ENCODE measurements around the gene GRIK4. TPM values are rescaled to one million over a fixed set of nuclear protein-coding genes. Genes with fewer than 3 reads are reported as not detected.

GRIK4 gene
- total RNA-seq, 1 donor from 2014 or later, result 0.52 TPM

- Histone ChIP-seq H3K27ac (ENCODE audit: low read depth, low read length) (no peak overlapping the region), H3K36me3 (ENCODE audit: control insufficient read depth in 3 of 3, insufficient read depth in 3 of 3, low read length in 3 of 3) (no peaks in the 10 kb centered on the region), H3K9ac (ENCODE audit: low read depth in 1 of 3, low read length in 3 of 3) (no peak overlapping the region)
Observed at GRCh38 chr11:120536091-120536796, 24.7 kb downstream of the GRIK4 start.

DNA sequence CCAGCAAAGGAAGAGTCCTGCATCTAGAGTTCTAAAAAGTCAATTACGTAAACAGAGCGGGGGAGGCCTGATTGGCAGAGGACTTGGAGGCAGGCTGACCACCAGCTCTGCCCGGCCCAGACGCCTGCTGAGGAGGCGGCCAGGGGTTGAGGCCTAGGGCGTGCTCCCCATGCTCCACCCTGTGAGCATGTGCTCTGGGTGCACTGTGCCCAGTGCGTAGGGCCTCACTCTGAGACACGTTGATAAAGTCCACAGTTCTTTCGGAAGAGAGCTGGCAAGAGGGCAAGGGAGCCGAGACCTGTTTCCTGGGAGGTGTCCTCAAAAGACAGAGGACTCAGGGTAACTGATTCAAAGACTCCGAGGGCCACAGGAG is 25.2 kb downstream of the GRIK4 start:
- H3K4me3 ChIP-seq (ENCODE audit: low read length in 3 of 3), result no peak overlapping the region
- no peaks in the 10 kb centered on the region for H3K36me3 ChIP-seq (ENCODE audit: control insufficient read depth in 3 of 3, insufficient read depth in 3 of 3, low read length in 3 of 3)
- no peak overlapping the region for H3K9ac ChIP-seq (ENCODE audit: low read depth in 1 of 3, low read length in 3 of 3)
- no peak overlapping the region for H3K27ac ChIP-seq (ENCODE audit: low read depth, low read length)
- H3K9me3 ChIP-seq (ENCODE audit: control insufficient read depth in 3 of 3, low read length in 3 of 3), result peaks cover 0 to 3% (median 0%) of the 10 kb centered on the region in 3 donors
- peaks cover 3 to 5% (median 3%) of the 10 kb centered on the region in 3 donors for H3K27me3 ChIP-seq (ENCODE audit: control insufficient read depth in 3 of 3, insufficient read depth in 3 of 3, low read length in 3 of 3)
- H3K4me1 ChIP-seq (ENCODE audit: control insufficient read depth in 3 of 3, insufficient read depth in 3 of 3, low read length in 3 of 3), result no peaks in the 10 kb centered on the region

More at GRCh38 chr11:120536091-120536796, 24.7 kb downstream of the GRIK4 start:
- H3K27me3 ChIP-seq (ENCODE audit: control insufficient read depth in 3 of 3, insufficient read depth in 3 of 3, low read length in 3 of 3), result peaks cover 3 to 6% (median 5%) of the 10 kb centered on the region in 3 donors
- H3K4me1 ChIP-seq (ENCODE audit: control insufficient read depth in 3 of 3, insufficient read depth in 3 of 3, low read length in 3 of 3), result no peaks in the 10 kb centered on the region
- no peak overlapping the region for H3K4me3 ChIP-seq (ENCODE audit: low read length in 3 of 3)
- no peaks in the 10 kb centered on the region for H3K9me3 ChIP-seq (ENCODE audit: control insufficient read depth in 3 of 3, low read length in 3 of 3)

DNA sequence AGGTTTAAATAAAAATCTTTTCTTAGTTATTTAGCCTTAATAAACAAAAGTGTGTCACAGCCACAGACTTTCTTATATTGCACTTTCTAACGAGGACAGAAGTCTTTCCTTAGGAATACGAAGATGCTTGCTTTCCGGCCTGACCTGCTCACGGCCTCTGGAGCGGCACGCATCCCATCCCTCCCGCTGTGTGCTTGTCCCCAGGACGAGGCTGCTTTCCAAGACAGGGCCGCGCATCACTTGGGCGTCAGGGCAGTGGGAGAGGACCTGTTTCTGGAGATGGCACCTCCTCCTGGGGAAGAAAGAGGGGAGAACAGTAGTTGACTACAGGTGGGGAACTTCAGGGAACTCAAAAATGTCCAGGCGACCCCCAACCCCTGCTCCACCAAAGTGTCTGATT is 26.4 kb downstream of the GRIK4 start:
- Histone ChIP-seq H3K27me3 (ENCODE audit: control insufficient read depth in 3 of 3, insufficient read depth in 3 of 3, low read length in 3 of 3) (no peaks in the 10 kb centered on the region), H3K9me3 (ENCODE audit: control insufficient read depth in 3 of 3, low read length in 3 of 3) (peaks cover 0 to 3% (median 0%) of the 10 kb centered on the region in 3 donors), H3K4me3 (ENCODE audit: low read length in 3 of 3) (no peak overlapping the region), H3K9ac (ENCODE audit: low read depth in 1 of 3, low read length in 3 of 3) (no peak overlapping the region), H3K36me3 (ENCODE audit: control insufficient read depth in 3 of 3, insufficient read depth in 3 of 3, low read length in 3 of 3) (no peaks in the 10 kb centered on the region), H3K4me1 (ENCODE audit: control insufficient read depth in 3 of 3, insufficient read depth in 3 of 3, low read length in 3 of 3) (no peaks in the 10 kb centered on the region), H3K27ac (ENCODE audit: low read depth, low read length) (no peak overlapping the region)

DNA sequence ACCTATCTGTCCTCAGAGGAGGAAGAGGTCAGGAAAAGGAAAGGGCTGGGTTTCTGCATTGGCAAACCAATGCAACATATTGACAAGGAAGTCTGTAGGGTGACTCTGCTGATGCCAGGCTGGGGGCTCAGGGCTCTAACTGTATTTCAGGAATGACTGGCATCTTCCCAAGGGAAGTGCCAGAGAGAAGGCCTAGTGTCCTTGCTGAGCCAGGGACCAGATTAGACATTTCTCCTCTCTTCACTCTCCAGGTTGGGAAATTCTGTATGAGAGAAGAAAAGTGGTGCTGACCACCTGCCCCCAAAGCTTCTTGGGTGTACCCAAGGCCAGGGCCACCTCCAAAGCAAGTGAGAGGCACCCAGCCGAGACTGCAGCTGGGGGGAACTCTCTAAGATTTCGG is 27.2 kb downstream of the GRIK4 start:
- Histone ChIP-seq H3K9me3 (ENCODE audit: control insufficient read depth in 3 of 3, low read length in 3 of 3) (peaks cover 0 to 3% (median 0%) of the 10 kb centered on the region in 3 donors), H3K27ac (ENCODE audit: low read depth, low read length) (no peak overlapping the region), H3K27me3 (ENCODE audit: control insufficient read depth in 3 of 3, insufficient read depth in 3 of 3, low read length in 3 of 3) (no peaks in the 10 kb centered on the region), H3K9ac (ENCODE audit: low read depth in 1 of 3, low read length in 3 of 3) (no peak overlapping the region), H3K4me3 (ENCODE audit: low read length in 3 of 3) (no peak overlapping the region), H3K36me3 (ENCODE audit: control insufficient read depth in 3 of 3, insufficient read depth in 3 of 3, low read length in 3 of 3) (no peaks in the 10 kb centered on the region), H3K4me1 (ENCODE audit: control insufficient read depth in 3 of 3, insufficient read depth in 3 of 3, low read length in 3 of 3) (no peaks in the 10 kb centered on the region)

GRCh38 chr11:120539667-120540369 is 28.3 kb downstream of the GRIK4 start:
- Histone ChIP-seq H3K36me3 (ENCODE audit: control insufficient read depth in 3 of 3, insufficient read depth in 3 of 3, low read length in 3 of 3) (no peaks in the 10 kb centered on the region), H3K27ac (ENCODE audit: low read depth, low read length) (no peak overlapping the region), H3K4me1 (ENCODE audit: control insufficient read depth in 3 of 3, insufficient read depth in 3 of 3, low read length in 3 of 3) (no peaks in the 10 kb centered on the region), H3K4me3 (ENCODE audit: low read length in 3 of 3) (no peak overlapping the region), H3K9me3 (ENCODE audit: control insufficient read depth in 3 of 3, low read length in 3 of 3) (peaks cover 0 to 3% (median 0%) of the 10 kb centered on the region in 3 donors), H3K27me3 (ENCODE audit: control insufficient read depth in 3 of 3, insufficient read depth in 3 of 3, low read length in 3 of 3) (no peaks in the 10 kb centered on the region), H3K9ac (ENCODE audit: low read depth in 1 of 3, low read length in 3 of 3) (no peak overlapping the region)

DNA sequence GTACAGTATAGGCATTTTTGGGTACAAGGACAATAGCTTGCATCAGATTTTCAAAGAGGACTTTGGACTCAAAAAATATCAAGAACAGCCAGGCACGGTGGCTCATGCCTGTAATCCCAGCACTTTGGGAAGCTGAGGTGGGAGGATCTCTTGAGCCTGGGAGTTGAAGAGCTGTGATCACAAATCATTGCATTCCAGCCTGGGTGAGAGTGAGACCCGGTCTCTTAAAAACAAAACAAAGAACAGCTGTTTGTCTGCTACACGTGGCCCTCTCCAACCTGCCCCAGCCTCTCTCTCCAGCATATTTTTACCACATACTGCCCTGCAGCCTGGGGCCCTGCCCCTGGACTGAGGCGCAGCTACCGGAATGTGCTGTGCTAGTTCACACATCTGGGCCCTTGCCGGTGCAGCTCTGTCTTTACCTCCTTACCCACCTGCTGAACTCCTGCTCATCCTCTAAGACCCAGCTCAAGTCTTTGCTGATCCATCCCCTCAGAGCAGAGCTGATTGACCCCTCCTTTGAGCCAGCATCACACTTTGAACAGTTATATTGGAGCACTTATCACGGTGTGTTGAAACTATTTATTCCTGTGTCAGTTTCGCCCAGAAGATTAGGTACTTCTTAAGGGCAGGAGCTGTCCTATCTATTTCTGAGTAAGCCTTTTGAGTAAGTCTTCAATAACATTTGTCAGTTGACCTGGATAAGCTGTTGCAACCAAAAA is 29.4 kb downstream of the GRIK4 start:
- peaks cover 0 to 3% (median 0%) of the 10 kb centered on the region in 3 donors for H3K9me3 ChIP-seq (ENCODE audit: control insufficient read depth in 3 of 3, low read length in 3 of 3)
- H3K4me3 ChIP-seq (ENCODE audit: low read length in 3 of 3), result no peak overlapping the region
- H3K9ac ChIP-seq (ENCODE audit: low read depth in 1 of 3, low read length in 3 of 3), result no peak overlapping the region
- H3K4me1 ChIP-seq (ENCODE audit: control insufficient read depth in 3 of 3, insufficient read depth in 3 of 3, low read length in 3 of 3), result no peaks in the 10 kb centered on the region
- H3K27me3 ChIP-seq (ENCODE audit: control insufficient read depth in 3 of 3, insufficient read depth in 3 of 3, low read length in 3 of 3), result no peaks in the 10 kb centered on the region
- no peaks in the 10 kb centered on the region for H3K36me3 ChIP-seq (ENCODE audit: control insufficient read depth in 3 of 3, insufficient read depth in 3 of 3, low read length in 3 of 3)
- no peak overlapping the region for H3K27ac ChIP-seq (ENCODE audit: low read depth, low read length)

DNA sequence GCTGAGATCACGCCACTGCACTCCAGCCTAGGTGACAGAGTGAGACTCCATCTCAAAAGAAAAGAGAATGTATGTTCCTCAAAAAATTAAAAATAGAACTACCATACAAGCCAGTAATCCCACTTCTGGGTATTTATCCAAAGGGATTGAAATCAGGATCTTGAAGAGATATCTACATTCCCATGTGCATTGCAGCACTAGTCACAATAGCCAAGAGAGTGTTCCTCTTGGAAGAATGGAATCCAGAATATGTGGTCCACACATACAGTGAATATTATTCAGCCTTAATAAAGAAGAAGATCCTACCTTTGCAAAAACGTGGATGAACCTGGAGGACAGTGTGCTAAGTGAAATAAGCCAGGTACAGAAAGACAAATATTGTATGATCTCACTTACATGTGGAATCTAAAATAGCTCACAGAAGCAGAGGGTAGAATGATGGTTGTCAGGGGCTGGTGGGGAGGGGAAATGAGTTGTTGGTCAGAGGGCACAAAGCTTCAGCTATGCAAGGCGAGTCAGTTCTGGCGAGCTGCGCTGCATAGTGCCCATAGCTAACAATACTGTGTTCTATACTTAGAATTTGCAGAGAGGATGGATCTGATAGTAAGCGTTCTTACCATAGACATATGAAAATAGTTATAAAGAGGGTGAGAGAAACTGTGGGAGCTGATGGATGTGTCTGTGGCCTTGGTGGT is 32.1 kb downstream of the GRIK4 start:
- Histone ChIP-seq H3K36me3 (ENCODE audit: control insufficient read depth in 3 of 3, insufficient read depth in 3 of 3, low read length in 3 of 3) (no peaks in the 10 kb centered on the region), H3K4me1 (ENCODE audit: control insufficient read depth in 3 of 3, insufficient read depth in 3 of 3, low read length in 3 of 3) (peaks cover 17 to 18% (median 18%) of the 10 kb centered on the region in 3 donors), H3K27ac (ENCODE audit: low read depth, low read length) (no peak overlapping the region), H3K27me3 (ENCODE audit: control insufficient read depth in 3 of 3, insufficient read depth in 3 of 3, low read length in 3 of 3) (peaks cover 0 to 4% (median 0%) of the 10 kb centered on the region in 3 donors), H3K4me3 (ENCODE audit: low read length in 3 of 3) (no peak overlapping the region), H3K9me3 (ENCODE audit: control insufficient read depth in 3 of 3, low read length in 3 of 3) (peaks cover 0 to 3% (median 0%) of the 10 kb centered on the region in 3 donors), H3K9ac (ENCODE audit: low read depth in 1 of 3, low read length in 3 of 3) (no peak overlapping the region)

DNA sequence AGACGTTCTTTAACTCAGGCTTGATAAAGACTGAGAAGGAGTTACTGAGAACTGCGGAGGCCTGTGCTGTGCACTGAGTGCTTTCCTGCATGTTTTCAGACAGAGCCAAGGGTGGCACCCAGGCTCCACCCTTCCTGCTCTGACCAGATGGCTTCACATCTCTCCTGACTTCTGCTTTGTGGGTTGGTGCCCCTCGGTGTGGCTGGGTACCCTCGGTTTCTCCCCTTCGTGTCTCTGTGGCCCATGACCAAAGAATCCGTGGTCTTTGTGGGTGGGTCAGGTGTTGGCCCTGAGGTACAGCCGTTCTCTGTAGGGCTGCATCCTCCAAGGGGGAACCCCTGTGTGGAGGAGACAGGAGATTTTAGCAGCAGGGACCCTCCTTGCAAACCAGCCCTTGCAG is 34.3 kb downstream of the GRIK4 start:
- Histone ChIP-seq H3K9me3 (ENCODE audit: control insufficient read depth in 3 of 3, low read length in 3 of 3) (peaks cover 0 to 3% (median 0%) of the 10 kb centered on the region in 3 donors), H3K27me3 (ENCODE audit: control insufficient read depth in 3 of 3, insufficient read depth in 3 of 3, low read length in 3 of 3) (peaks cover 0 to 4% (median 0%) of the 10 kb centered on the region in 3 donors), H3K27ac (ENCODE audit: low read depth, low read length) (no peak overlapping the region), H3K4me1 (ENCODE audit: control insufficient read depth in 3 of 3, insufficient read depth in 3 of 3, low read length in 3 of 3) (peaks cover 19 to 21% (median 20%) of the 10 kb centered on the region in 3 donors), H3K4me3 (ENCODE audit: low read length in 3 of 3) (no peak overlapping the region), H3K9ac (ENCODE audit: low read depth in 1 of 3, low read length in 3 of 3) (no peak overlapping the region), H3K36me3 (ENCODE audit: control insufficient read depth in 3 of 3, insufficient read depth in 3 of 3, low read length in 3 of 3) (no peaks in the 10 kb centered on the region)

GRCh38 chr11:120546312-120547205 is 35.0 kb downstream of the GRIK4 start:
- peaks cover 19 to 21% (median 20%) of the 10 kb centered on the region in 3 donors for H3K4me1 ChIP-seq (ENCODE audit: control insufficient read depth in 3 of 3, insufficient read depth in 3 of 3, low read length in 3 of 3)
- peaks cover 0 to under 1% (median 0%) of the 10 kb centered on the region in 3 donors for H3K9me3 ChIP-seq (ENCODE audit: control insufficient read depth in 3 of 3, low read length in 3 of 3)
- peak overlapping the region; percentile 45 for H3K27ac ChIP-seq (ENCODE audit: low read depth, low read length)
- H3K27me3 ChIP-seq (ENCODE audit: control insufficient read depth in 3 of 3, insufficient read depth in 3 of 3, low read length in 3 of 3), result peaks cover 0 to 4% (median 0%) of the 10 kb centered on the region in 3 donors
- H3K36me3 ChIP-seq (ENCODE audit: control insufficient read depth in 3 of 3, insufficient read depth in 3 of 3, low read length in 3 of 3), result no peaks in the 10 kb centered on the region
- H3K9ac ChIP-seq (ENCODE audit: low read depth in 1 of 3, low read length in 3 of 3), result peak overlapping the region in 1 of 3 donors; percentile 62
- no peak overlapping the region for H3K4me3 ChIP-seq (ENCODE audit: low read length in 3 of 3)

Measured in skeletal muscle tissue (tissue), 4 donors.